A549 (cell line): ENCODE results near the gene OPRL1. TPM values are rescaled to one million over a fixed set of nuclear protein-coding genes. Genes with fewer than 3 reads are reported as not detected.

ENCODE experiments used
- ATAC-seq, 2 experiments: fragments of 200-7000 bp in 1 of 2; fragments of >200 bp in 1 of 2; cut with Nextera tagmentation in 1 of 2; cut with Tn5 transposase in 1 of 2; 3 replicates each; pipeline versions ENCODE4 v1.8.0 to v1.9.1; 2018 to 2020; ENCODE audit warnings: mild to moderate bottlenecking in 1 of 2, moderate library complexity in 1 of 2
- CTCF ChIA-PET: fragments of 300-600 bp; sonication (Branson Sonifier 250); formaldehyde crosslinking; extraction: SDS; loops from one replicate; lab custom pipeline; 2021; ENCODE audit warnings: antibody characterized with exemption, inconsistent platforms; lab: Yijun Ruan, JAX
- POLR2A ChIA-PET: fragments of 350-600 bp; formaldehyde crosslinking; extraction: SDS; loops from one replicate; lab custom pipeline; 2021; ENCODE audit warnings: antibody characterized with exemption, inconsistent platforms; lab: Yijun Ruan, JAX
- DNase-seq, 2 experiments: peaks; one replicate each; pipeline versions ENCODE4 v3.0.0 to v3.0.0-alpha.2; 2011 to 2016; ENCODE audit warnings: low read depth in 1 of 2, low spot score in 1 of 2
- FAIRE-seq: peaks from 2 replicates; lab custom pipeline; 2011; peaks lifted over from hg19 to GRCh38; lab: Jason Lieb, UNC
- H3K27ac ChIP-seq, 2 experiments: fragments of >200 bp; sonication (Bioruptor Twin); formaldehyde crosslinking; 3 replicates each; pipeline ENCODE4 v1.5.1; 2016 to 2017
- H3K4me1 ChIP-seq: fragments of >200 bp; sonication (Bioruptor Twin); formaldehyde crosslinking; 3 replicates; pipeline ENCODE4 v1.6.1; 2016
- H3K4me2 ChIP-seq: fragments of >200 bp; sonication (Bioruptor Twin); formaldehyde crosslinking; 3 replicates; pipeline ENCODE4 v1.6.1; 2016
- H3K4me3 ChIP-seq: fragments of >200 bp; sonication (Bioruptor Twin); formaldehyde crosslinking; 3 replicates; pipeline ENCODE4 v1.5.1; 2016
- H3K9me3 ChIP-seq: fragments of >200 bp; sonication (Bioruptor Twin); formaldehyde crosslinking; 3 replicates; pipeline ENCODE4 v1.6.1; 2016
- EHF ChIP-seq: fragments of 250-450 bp; sonication (Bioruptor Pico); IDR thresholded peaks from 2 replicates; pipeline ENCODE4 v1.5.0; 2020; ENCODE audit warnings: mild to moderate bottlenecking
- HDAC2 ChIP-seq: fragments of 200-600 bp; sonication (generic); IDR thresholded peaks from 2 replicates; pipeline ENCODE4 v1.6.1; 2016
- MAZ ChIP-seq: fragments of 150-350 bp; IDR thresholded peaks from 2 replicates; pipeline ENCODE4 v1.6.1; 2014; ENCODE audit warnings: antibody characterized with exemption, low read depth, low read length, borderline replicate concordance
- POLR2AphosphoS2 ChIP-seq: conservative IDR thresholded peaks from 2 replicates; pipeline ENCODE4 v1.6.1; 2012; ENCODE audit warnings: low read length, improper control_type of control experiment, inconsistent platforms
- RFX5 ChIP-seq: fragments of 450-650 bp; IDR thresholded peaks from 2 replicates; pipeline ENCODE4 v1.7.1; 2014; ENCODE audit warnings: antibody characterized with exemption, mild to moderate bottlenecking, moderate library complexity
- SMC3 ChIP-seq: fragments of >200 bp; sonication (Bioruptor Twin); formaldehyde crosslinking; IDR thresholded peaks from 3 replicates; pipeline ENCODE4 v1.6.1; 2018; ENCODE audit warnings: inconsistent platforms
- TP53 ChIP-seq: fragments of 250-450 bp; sonication (Bioruptor Pico); IDR thresholded peaks from 2 replicates; pipeline ENCODE4 v1.5.0; 2021; ENCODE audit warnings: mild to moderate bottlenecking, moderate library complexity
- ZFP36 ChIP-seq: fragments of 450-650 bp; IDR thresholded peaks from 2 replicates; pipeline ENCODE4 v1.6.1; 2014; ENCODE audit warnings: borderline replicate concordance; ENCODE audit not compliant: partially characterized antibody
- WGBS: methylation state at CpG from one replicate; pipeline ENCODE4 v1.1.6; 2017; ENCODE audit errors: missing lambda C conversion rate; 5-methylcytosine and 5-hydroxymethylcytosine counted together
- polyA plus RNA-seq, 4 experiments: library from polyadenylated mRNA; depleted of rRNA in 3 of 4; stranded (reverse); fragments of >200 nt; fragmentation: RNase III in 1 of 4; extraction: RNeasy Plus Mini Kit Qiagen cat#74134 plus additional on column Dnase treatment in 1 of 4; gene quantifications; 2 replicates in 3 of 4; 3 replicates in 1 of 4; pipeline ENCODE4 v1.2.3, GENCODE V29; 2011 to 2017
- TF ChIP-seq, protein P1 (sequence below): fragments of >200 bp; sonication (Bioruptor Twin); formaldehyde crosslinking; IDR thresholded peaks from 2 replicates; pipeline ENCODE4 v1.6.1; 2016
- TF ChIP-seq, protein P2 (sequence below): fragments of 200-600 bp; sonication (generic); IDR thresholded peaks from 2 replicates; pipeline ENCODE4 v1.6.1; 2016; ENCODE audit warnings: antibody characterized with exemption, mild to moderate bottlenecking, moderate library complexity
- TF ChIP-seq, protein P3 (sequence below): fragments of >200 bp; sonication (Bioruptor Twin); formaldehyde crosslinking; IDR thresholded peaks from 3 replicates; pipeline ENCODE4 v1.6.1; 2016
- TF ChIP-seq, protein P4 (sequence below): fragments of >200 bp; sonication (Bioruptor Twin); formaldehyde crosslinking; IDR thresholded peaks from 3 replicates; pipeline ENCODE4 v1.5.1; 2016

Gene OPRL1
- polyA plus RNA-seq, 2 of the 4 experiments (the other 2 are of a cell fraction) = 0.54 to 1.2 TPM

DNA sequence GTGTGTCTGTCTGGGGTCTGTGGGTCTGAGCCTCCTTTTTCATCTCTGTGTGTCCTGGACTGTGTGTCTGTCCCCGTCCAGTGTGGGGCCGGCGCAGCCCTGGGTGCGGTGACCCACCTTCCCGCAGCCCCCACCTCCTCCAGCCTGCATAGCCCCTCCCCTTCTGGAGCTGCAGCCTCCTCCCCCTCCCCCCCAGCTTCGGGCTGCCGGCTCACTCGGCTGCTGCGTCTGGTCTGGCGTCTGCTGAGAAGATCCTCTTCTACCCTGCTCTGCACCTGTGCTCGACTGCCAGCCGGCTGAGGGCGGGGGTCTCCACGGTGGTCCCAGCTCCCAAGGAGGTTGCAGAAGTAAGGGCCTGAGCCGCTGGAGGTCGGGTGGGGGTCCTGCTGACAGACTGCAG, 11.9 kb downstream of the OPRL1 start:
- H3K4me3 ChIP-seq = no peak overlapping the region
- no peaks in the 10 kb centered on the region for H3K9me3 ChIP-seq
- ChIA-PET POLR2A (no interaction called here), CTCF (interaction anchor here (0.7 to 3.7 kb wide), 6 partner anchors 8 to 29 kb away, joined by 3 to 29 read pairs (median 6); partner anchors contain the start of gene LKAAEAR1)
- DNase-seq = no peak
- no peak for FAIRE-seq
- no peaks in the 10 kb centered on the region for H3K4me1 ChIP-seq
- 60% methylated on average over 8 of the region's 16 CpGs for WGBS
- TF ChIP-seq HDAC2 = no peak
- TF ChIP-seq ZFP36 = no peak
- TF ChIP-seq, protein P1, sequence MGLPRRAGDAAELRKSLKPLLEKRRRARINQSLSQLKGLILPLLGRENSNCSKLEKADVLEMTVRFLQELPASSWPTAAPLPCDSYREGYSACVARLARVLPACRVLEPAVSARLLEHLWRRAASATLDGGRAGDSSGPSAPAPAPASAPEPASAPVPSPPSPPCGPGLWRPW = no peak
- TF ChIP-seq, all 56 proteins: peak for 0
- Histone ChIP-seq H3K4me2 (no peak overlapping the region), H3K27ac (no peak overlapping the region)
- ATAC-seq = peak in 1 of 2 experiments; percentile 39; a peak in 3 of 6 replicates

DNA sequence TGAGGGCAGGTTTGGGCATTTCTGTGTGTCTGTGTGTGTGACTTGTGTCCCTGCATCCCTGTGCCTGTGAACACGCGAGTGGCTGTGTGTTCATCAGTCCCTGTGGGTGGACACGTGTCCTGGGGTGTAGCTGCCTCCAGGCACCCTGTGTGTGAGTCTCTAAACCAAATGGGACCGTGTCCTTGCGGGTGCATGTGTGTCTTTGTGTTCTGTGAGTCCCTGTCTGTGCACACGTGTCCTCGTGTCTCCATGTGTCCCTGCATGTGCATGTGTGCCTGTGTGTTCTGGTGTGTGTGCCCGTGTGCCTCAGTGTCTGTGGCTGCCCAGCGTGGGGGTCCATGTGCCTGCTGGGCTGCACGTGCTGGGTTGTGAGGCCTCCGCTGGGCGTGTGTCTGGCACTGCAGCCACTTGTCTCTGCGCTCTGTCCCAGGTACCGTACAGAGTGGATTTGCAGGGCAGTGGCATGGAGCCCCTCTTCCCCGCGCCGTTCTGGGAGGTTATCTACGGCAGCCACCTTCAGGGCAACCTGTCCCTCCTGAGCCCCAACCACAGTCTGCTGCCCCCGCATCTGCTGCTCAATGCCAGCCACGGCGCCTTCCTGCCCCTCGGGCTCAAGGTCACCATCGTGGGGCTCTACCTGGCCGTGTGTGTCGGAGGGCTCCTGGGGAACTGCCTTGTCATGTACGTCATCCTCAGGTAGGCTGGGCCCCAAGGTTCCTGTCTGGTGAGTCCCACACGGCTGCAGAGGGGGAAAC, 12.6 kb downstream of the OPRL1 start:
- 56% methylated on average over 21 of the region's 27 CpGs for WGBS
- H3K9me3 ChIP-seq = no peaks in the 10 kb centered on the region
- ChIA-PET CTCF (interaction anchor here (0.9 to 3.7 kb wide), 6 partner anchors 8 to 27 kb away, joined by 3 to 29 read pairs (median 5); partner anchors contain the start of gene LKAAEAR1), POLR2A (interaction anchor here (0.6 kb wide), 1 partner anchor 1749 kb away, joined by 4 read pairs; no protein-coding TSS in a partner anchor)
- H3K4me1 ChIP-seq = no peaks in the 10 kb centered on the region
- H3K4me3 ChIP-seq = no peak overlapping the region
- ATAC-seq (peak; percentile 38 to 64; a peak in 3 of 6 replicates), FAIRE-seq (no peak), DNase-seq (no peak)
- H3K4me2 ChIP-seq = no peak overlapping the region
- no peak overlapping the region for H3K27ac ChIP-seq
- TF ChIP-seq TP53 (CRISPR knock-in tag) = no peak
- no peak for TF ChIP-seq RFX5
- TF ChIP-seq SMC3 = no peak
- TF ChIP-seq MAZ = no peak
- TF ChIP-seq, protein P2, sequence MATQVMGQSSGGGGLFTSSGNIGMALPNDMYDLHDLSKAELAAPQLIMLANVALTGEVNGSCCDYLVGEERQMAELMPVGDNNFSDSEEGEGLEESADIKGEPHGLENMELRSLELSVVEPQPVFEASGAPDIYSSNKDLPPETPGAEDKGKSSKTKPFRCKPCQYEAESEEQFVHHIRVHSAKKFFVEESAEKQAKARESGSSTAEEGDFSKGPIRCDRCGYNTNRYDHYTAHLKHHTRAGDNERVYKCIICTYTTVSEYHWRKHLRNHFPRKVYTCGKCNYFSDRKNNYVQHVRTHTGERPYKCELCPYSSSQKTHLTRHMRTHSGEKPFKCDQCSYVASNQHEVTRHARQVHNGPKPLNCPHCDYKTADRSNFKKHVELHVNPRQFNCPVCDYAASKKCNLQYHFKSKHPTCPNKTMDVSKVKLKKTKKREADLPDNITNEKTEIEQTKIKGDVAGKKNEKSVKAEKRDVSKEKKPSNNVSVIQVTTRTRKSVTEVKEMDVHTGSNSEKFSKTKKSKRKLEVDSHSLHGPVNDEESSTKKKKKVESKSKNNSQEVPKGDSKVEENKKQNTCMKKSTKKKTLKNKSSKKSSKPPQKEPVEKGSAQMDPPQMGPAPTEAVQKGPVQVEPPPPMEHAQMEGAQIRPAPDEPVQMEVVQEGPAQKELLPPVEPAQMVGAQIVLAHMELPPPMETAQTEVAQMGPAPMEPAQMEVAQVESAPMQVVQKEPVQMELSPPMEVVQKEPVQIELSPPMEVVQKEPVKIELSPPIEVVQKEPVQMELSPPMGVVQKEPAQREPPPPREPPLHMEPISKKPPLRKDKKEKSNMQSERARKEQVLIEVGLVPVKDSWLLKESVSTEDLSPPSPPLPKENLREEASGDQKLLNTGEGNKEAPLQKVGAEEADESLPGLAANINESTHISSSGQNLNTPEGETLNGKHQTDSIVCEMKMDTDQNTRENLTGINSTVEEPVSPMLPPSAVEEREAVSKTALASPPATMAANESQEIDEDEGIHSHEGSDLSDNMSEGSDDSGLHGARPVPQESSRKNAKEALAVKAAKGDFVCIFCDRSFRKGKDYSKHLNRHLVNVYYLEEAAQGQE = no peak

DNA sequence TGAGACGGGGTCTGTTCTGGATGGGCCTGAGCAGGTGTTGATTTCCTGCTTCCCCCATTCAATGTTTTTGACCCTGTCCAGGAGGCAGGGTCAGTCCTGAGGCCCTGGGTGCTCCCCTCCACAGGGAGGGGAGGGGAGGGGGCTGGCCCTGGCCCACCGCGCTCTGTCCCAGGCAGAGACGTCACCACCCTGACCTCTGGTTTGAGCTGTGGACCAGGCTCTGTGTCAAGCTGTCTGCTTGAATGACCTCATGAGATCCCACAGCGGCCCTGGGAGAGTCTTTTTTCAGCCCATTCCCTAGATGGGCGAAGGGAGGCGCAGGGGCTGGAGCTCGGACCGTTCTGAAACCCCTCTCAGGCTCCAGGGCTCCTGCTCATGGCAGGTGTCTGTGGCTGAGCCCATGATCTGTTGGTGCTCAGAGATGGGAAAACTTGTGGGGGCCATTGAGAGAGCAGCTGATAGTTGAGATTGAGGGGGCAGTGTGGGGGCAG, 13.2 kb downstream of the OPRL1 start:
- CTCF ChIA-PET = interaction anchor here (0.9 to 1.9 kb wide), 2 partner anchors 9 kb away, joined by 3 to 7 read pairs; partner anchors contain the start of gene LKAAEAR1
- DNase-seq (peak in 1 of 2 experiments; percentile 55), FAIRE-seq (no peak), ATAC-seq (peak; percentile 15 to 82; a peak in 3 of 6 replicates)
- Histone ChIP-seq H3K27ac (no peak overlapping the region), H3K9me3 (no peaks in the 10 kb centered on the region), H3K4me3 (no peak overlapping the region), H3K4me2 (no peak overlapping the region), H3K4me1 (no peaks in the 10 kb centered on the region)
- POLR2A ChIA-PET = interaction anchor here (0.6 kb wide), 1 partner anchor 1749 kb away, joined by 4 read pairs; no protein-coding TSS in a partner anchor
- TF ChIP-seq, protein P3, sequence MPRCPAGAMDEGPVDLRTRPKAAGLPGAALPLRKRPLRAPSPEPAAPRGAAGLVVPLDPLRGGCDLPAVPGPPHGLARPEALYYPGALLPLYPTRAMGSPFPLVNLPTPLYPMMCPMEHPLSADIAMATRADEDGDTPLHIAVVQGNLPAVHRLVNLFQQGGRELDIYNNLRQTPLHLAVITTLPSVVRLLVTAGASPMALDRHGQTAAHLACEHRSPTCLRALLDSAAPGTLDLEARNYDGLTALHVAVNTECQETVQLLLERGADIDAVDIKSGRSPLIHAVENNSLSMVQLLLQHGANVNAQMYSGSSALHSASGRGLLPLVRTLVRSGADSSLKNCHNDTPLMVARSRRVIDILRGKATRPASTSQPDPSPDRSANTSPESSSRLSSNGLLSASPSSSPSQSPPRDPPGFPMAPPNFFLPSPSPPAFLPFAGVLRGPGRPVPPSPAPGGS = no peak
- TF ChIP-seq POLR2AphosphoS2 = no peak
- TF ChIP-seq EHF (CRISPR knock-in tag) = no peak
- TF ChIP-seq, protein P4, sequence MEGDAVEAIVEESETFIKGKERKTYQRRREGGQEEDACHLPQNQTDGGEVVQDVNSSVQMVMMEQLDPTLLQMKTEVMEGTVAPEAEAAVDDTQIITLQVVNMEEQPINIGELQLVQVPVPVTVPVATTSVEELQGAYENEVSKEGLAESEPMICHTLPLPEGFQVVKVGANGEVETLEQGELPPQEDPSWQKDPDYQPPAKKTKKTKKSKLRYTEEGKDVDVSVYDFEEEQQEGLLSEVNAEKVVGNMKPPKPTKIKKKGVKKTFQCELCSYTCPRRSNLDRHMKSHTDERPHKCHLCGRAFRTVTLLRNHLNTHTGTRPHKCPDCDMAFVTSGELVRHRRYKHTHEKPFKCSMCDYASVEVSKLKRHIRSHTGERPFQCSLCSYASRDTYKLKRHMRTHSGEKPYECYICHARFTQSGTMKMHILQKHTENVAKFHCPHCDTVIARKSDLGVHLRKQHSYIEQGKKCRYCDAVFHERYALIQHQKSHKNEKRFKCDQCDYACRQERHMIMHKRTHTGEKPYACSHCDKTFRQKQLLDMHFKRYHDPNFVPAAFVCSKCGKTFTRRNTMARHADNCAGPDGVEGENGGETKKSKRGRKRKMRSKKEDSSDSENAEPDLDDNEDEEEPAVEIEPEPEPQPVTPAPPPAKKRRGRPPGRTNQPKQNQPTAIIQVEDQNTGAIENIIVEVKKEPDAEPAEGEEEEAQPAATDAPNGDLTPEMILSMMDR = no peak
- 36% methylated on average over 6 of the region's 9 CpGs for WGBS
